ENCODE results near the gene ADGRL1.

Gene ADGRL1

GRCh38 chr19:14139944-14140343 is 66.0 kb downstream of the ADGRL1 start (continued):
- TF ChIP-seq POU6F1 (CRISPR knock-in tag; IDR thresholded peaks at IDR 0.05; ENCODE audit: borderline replicate concordance, low read depth) (no peak), ZFP3 (CRISPR knock-in tag; IDR thresholded peaks at IDR 0.05) (no peak), TCF4 (CRISPR knock-in tag; IDR thresholded peaks at IDR 0.05; ENCODE audit: borderline replicate concordance) (no peak), ISL1 (CRISPR knock-in tag; IDR thresholded peaks at IDR 0.05) (no peak), PPARA (CRISPR knock-in tag; IDR thresholded peaks at IDR 0.05; ENCODE audit: borderline replicate concordance) (no peak), CSRNP3 (CRISPR knock-in tag; IDR thresholded peaks at IDR 0.05) (no peak), TSHZ2 (CRISPR knock-in tag; IDR thresholded peaks at IDR 0.05) (no peak), ZNF70 (CRISPR knock-in tag; IDR thresholded peaks at IDR 0.05) (no peak), ARNTL (CRISPR knock-in tag; IDR thresholded peaks at IDR 0.05; ENCODE audit: borderline replicate concordance, low read depth) (no peak)

- TF ChIP-seq PATZ1 (CRISPR knock-in tag; IDR thresholded peaks at IDR 0.05; ENCODE audit: borderline replicate concordance) (no peak), ZNF565 (CRISPR knock-in tag; conservative IDR thresholded peaks at IDR 0.05; ENCODE audit: low read depth) (no peak), ZC3H10 (CRISPR knock-in tag; IDR thresholded peaks at IDR 0.05) (no peak), PPARA (CRISPR knock-in tag; IDR thresholded peaks at IDR 0.05; ENCODE audit: borderline replicate concordance) (no peak), OSR1 (CRISPR knock-in tag; IDR thresholded peaks at IDR 0.05) (no peak), TOX (CRISPR knock-in tag; IDR thresholded peaks at IDR 0.05; ENCODE audit: borderline replicate concordance) (no peak), ZFP3 (CRISPR knock-in tag; IDR thresholded peaks at IDR 0.05) (no peak), CSDC2 (CRISPR knock-in tag; IDR thresholded peaks at IDR 0.05) (no peak), ISL1 (CRISPR knock-in tag; IDR thresholded peaks at IDR 0.05) (no peak), ESRRG (CRISPR knock-in tag; IDR thresholded peaks at IDR 0.05) (no peak)
- no peak for ATAC-seq
Observed at GRCh38 chr19:14138576-14139265, 67.2 kb downstream of the ADGRL1 start.

GRCh38 chr19:14136509-14137281 is 69.3 kb downstream of the ADGRL1 start, which contains the start of gene ASF1B:
Gene ASF1B, minus strand, starts transcription at chr19:14136589. Its CDS starts 133 bp downstream, at chr19:14136456.
- TF ChIP-seq ZC3H10 (CRISPR knock-in tag; IDR thresholded peaks at IDR 0.05) (no peak), ISL1 (CRISPR knock-in tag; IDR thresholded peaks at IDR 0.05) (no peak), ESRRG (CRISPR knock-in tag; IDR thresholded peaks at IDR 0.05) (no peak), CSDC2 (CRISPR knock-in tag; IDR thresholded peaks at IDR 0.05) (no peak), PPARA (CRISPR knock-in tag; IDR thresholded peaks at IDR 0.05; ENCODE audit: borderline replicate concordance) (no peak), ZFP30 (CRISPR knock-in tag; IDR thresholded peaks at IDR 0.05) (no peak), SNAI2 (CRISPR knock-in tag; IDR thresholded peaks at IDR 0.05) (no peak), TCF4 (CRISPR knock-in tag; IDR thresholded peaks at IDR 0.05; ENCODE audit: borderline replicate concordance) (no peak), TOX (CRISPR knock-in tag; IDR thresholded peaks at IDR 0.05; ENCODE audit: borderline replicate concordance) (no peak), CSRNP3 (CRISPR knock-in tag; IDR thresholded peaks at IDR 0.05) (no peak), PATZ1 (CRISPR knock-in tag; IDR thresholded peaks at IDR 0.05; ENCODE audit: borderline replicate concordance) (no peak), BACH2 (CRISPR knock-in tag; IDR thresholded peaks at IDR 0.05; ENCODE audit: borderline replicate concordance) (no peak), GLIS3 (CRISPR knock-in tag; IDR thresholded peaks at IDR 0.05) (no peak), TSHZ2 (CRISPR knock-in tag; IDR thresholded peaks at IDR 0.05) (no peak)
- peak; percentile 95 for ATAC-seq
